Panc1 (cell line): ENCODE data around the gene USP9X. TPM values are rescaled to one million over a fixed set of nuclear protein-coding genes. Genes with fewer than 3 reads are reported as not detected.
A peak's percentile ranks its signal among the peaks of the same experiment; 100 is the strongest.

Experiments
- ATAC-seq: fragments of 200-7000 bp; cut with Tn5 transposase; 2 replicates; pipeline ENCODE4 v1.9.1; 2020; ENCODE audit warnings: mild to moderate bottlenecking, moderate library complexity
- BruUV-seq: library from RNA; stranded (reverse); fragments of 400-500 nt; replicated peaks from 2 replicates; lab custom pipeline; 2021; lab: Mats Ljungman, UMichigan
- CTCF ChIA-PET: fragments of 300-600 bp; sonication (Branson Sonifier 250); formaldehyde crosslinking; loops from one replicate; lab custom pipeline; 2022; ENCODE audit warnings: antibody characterized with exemption; lab: Charles Lee
- POLR2A ChIA-PET: fragments of 300-600 bp; sonication (Branson Sonifier 250); formaldehyde crosslinking; loops from one replicate; lab custom pipeline; 2022; ENCODE audit warnings: antibody characterized with exemption; lab: Charles Lee
- DNase-seq: peaks from one replicate; pipeline ENCODE4 v3.0.0-alpha.2; 2010; ENCODE audit warnings: low read depth, low spot score
- H3K27ac ChIP-seq: 2 replicates; pipeline ENCODE4 v1.5.1; 2011; ENCODE audit warnings: mild to moderate bottlenecking, low read length, inconsistent platforms
- H3K27me3 ChIP-seq: fragments of 200-500 bp; sonication (Bioruptor generic); 2 replicates; pipeline ENCODE4 v1.6.0; 2014; ENCODE audit warnings: low read length, inconsistent platforms; ENCODE audit not compliant: control insufficient read depth, insufficient read depth
- H3K36me3 ChIP-seq: fragments of 200-500 bp; sonication (Bioruptor generic); 2 replicates; pipeline ENCODE4 v1.5.1; 2014; ENCODE audit warnings: inconsistent platforms, mild to moderate bottlenecking, low read length, moderate library complexity; ENCODE audit not compliant: control insufficient read depth, insufficient read depth
- H3K4me1 ChIP-seq: 2 replicates; pipeline ENCODE4 v1.5.1; 2011; ENCODE audit warnings: inconsistent platforms, mild to moderate bottlenecking, low read length, moderate library complexity; ENCODE audit not compliant: control insufficient read depth, insufficient read depth
- H3K4me3 ChIP-seq, 2 experiments: 2 replicates each; pipeline ENCODE4 v1.5.1; 2011 to 2012; ENCODE audit warnings: low read depth in 2 of 2, low read length in 2 of 2, mild to moderate bottlenecking in 2 of 2, inconsistent platforms in 1 of 2, moderate library complexity in 1 of 2
- H3K9me3 ChIP-seq: fragments of 200-500 bp; sonication (Bioruptor generic); 2 replicates; pipeline ENCODE4 v1.5.1; 2014; ENCODE audit warnings: low read depth, mild to moderate bottlenecking, inconsistent platforms, low read length, moderate library complexity; ENCODE audit not compliant: control insufficient read depth, insufficient read depth
- POLR2AphosphoS5 ChIP-seq: IDR thresholded peaks from 2 replicates; pipeline ENCODE4 v1.6.1; 2012; ENCODE audit warnings: mild to moderate bottlenecking, low read depth, low read length, moderate library complexity
- SIN3A ChIP-seq: IDR thresholded peaks from 2 replicates; pipeline ENCODE4 v1.6.1; 2012; ENCODE audit warnings: low read depth, mild to moderate bottlenecking, low read length, moderate library complexity, borderline replicate concordance; ENCODE audit not compliant: insufficient read depth
- TCF7L2 ChIP-seq: IDR thresholded peaks from 2 replicates; pipeline ENCODE4 v1.6.1; 2011; ENCODE audit warnings: mild to moderate bottlenecking, low read depth, low read length, inconsistent platforms
- in situ Hi-C: cut with HindIII; loops from 2 replicates; pipeline ENCODE4 v1.10.0; 2016; ENCODE audit warnings: low sequenced_read_pairs, low pct_unique_long_range_greater_than_20kb
- intact Hi-C: fragments of 100-400 bp; cut with micrococcal nuclease; formaldehyde crosslinking; loops from one replicate; pipeline ENCODE4 v1.10.0; 2022; ENCODE audit not compliant: unreplicated experiment
- total RNA-seq: library from RNA; stranded (reverse); gene quantifications from one replicate; pipeline ENCODE4 v1.2.1, GENCODE V29; 2021; ENCODE audit not compliant: unreplicated experiment
- TF ChIP-seq, protein P1 (sequence below): fragments of 450-650 bp; IDR thresholded peaks from 2 replicates; pipeline ENCODE4 v1.5.1; 2017; ENCODE audit warnings: mild to moderate bottlenecking
- TF ChIP-seq, protein P2 (sequence below), 2 experiments: IDR thresholded peaks; 2 replicates each; pipeline ENCODE4 v1.6.1; 2011 to 2012; ENCODE audit warnings: low read depth in 2 of 2, control low read depth in 1 of 2, low read length in 1 of 2, mild to moderate bottlenecking in 1 of 2, moderate library complexity in 1 of 2; ENCODE audit not compliant: insufficient read depth in 1 of 2

Gene USP9X
- total RNA-seq, 1 experiment from 2014 or later: 44.4 TPM

DNA sequence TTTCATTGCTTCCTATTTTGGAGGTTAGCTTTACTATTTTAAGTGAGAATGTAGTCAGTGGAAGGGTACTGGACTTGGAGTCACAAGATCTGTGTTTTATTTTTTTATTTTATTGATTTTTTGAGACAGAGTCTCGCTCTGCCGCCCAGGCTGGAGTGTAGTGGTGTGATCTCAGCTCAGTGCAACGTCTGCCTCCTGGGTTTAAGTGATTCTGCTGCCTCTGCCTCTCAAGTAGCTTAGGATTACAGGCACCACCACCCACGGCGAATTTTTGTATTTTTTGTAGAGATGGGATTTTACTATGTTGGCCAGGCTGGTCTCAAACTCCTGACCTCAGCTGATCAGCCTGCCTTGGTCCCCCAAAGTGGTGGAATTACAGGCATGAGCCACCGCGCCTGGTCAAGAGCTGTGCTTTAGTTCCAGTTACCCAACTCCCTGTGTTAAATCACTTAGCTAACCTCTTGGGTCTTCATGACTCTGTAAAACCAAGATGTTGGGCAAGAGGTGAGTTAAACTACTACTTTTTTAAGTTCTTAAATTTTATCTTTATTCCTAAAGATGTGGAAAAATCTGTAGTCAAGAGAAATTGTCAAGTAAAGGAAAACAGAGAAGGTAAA is 11.2 kb downstream of the USP9X start:
- no peak for TF ChIP-seq TCF7L2
- TF ChIP-seq, protein P1, sequence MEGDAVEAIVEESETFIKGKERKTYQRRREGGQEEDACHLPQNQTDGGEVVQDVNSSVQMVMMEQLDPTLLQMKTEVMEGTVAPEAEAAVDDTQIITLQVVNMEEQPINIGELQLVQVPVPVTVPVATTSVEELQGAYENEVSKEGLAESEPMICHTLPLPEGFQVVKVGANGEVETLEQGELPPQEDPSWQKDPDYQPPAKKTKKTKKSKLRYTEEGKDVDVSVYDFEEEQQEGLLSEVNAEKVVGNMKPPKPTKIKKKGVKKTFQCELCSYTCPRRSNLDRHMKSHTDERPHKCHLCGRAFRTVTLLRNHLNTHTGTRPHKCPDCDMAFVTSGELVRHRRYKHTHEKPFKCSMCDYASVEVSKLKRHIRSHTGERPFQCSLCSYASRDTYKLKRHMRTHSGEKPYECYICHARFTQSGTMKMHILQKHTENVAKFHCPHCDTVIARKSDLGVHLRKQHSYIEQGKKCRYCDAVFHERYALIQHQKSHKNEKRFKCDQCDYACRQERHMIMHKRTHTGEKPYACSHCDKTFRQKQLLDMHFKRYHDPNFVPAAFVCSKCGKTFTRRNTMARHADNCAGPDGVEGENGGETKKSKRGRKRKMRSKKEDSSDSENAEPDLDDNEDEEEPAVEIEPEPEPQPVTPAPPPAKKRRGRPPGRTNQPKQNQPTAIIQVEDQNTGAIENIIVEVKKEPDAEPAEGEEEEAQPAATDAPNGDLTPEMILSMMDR: no peak
- TF ChIP-seq SIN3A: no peak
- no peak for TF ChIP-seq POLR2AphosphoS5
- TF ChIP-seq, protein P2, sequence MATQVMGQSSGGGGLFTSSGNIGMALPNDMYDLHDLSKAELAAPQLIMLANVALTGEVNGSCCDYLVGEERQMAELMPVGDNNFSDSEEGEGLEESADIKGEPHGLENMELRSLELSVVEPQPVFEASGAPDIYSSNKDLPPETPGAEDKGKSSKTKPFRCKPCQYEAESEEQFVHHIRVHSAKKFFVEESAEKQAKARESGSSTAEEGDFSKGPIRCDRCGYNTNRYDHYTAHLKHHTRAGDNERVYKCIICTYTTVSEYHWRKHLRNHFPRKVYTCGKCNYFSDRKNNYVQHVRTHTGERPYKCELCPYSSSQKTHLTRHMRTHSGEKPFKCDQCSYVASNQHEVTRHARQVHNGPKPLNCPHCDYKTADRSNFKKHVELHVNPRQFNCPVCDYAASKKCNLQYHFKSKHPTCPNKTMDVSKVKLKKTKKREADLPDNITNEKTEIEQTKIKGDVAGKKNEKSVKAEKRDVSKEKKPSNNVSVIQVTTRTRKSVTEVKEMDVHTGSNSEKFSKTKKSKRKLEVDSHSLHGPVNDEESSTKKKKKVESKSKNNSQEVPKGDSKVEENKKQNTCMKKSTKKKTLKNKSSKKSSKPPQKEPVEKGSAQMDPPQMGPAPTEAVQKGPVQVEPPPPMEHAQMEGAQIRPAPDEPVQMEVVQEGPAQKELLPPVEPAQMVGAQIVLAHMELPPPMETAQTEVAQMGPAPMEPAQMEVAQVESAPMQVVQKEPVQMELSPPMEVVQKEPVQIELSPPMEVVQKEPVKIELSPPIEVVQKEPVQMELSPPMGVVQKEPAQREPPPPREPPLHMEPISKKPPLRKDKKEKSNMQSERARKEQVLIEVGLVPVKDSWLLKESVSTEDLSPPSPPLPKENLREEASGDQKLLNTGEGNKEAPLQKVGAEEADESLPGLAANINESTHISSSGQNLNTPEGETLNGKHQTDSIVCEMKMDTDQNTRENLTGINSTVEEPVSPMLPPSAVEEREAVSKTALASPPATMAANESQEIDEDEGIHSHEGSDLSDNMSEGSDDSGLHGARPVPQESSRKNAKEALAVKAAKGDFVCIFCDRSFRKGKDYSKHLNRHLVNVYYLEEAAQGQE (IDR thresholded peaks at IDR 0.05; ENCODE audit: insufficient read depth in 1 of 2, low read depth in 2 of 2, low read length in 1 of 2): no peak
- intact Hi-C loops: loop anchor here (10.0 kb wide), 1 partner anchor 442 kb away; no protein-coding TSS in a partner anchor

DNA sequence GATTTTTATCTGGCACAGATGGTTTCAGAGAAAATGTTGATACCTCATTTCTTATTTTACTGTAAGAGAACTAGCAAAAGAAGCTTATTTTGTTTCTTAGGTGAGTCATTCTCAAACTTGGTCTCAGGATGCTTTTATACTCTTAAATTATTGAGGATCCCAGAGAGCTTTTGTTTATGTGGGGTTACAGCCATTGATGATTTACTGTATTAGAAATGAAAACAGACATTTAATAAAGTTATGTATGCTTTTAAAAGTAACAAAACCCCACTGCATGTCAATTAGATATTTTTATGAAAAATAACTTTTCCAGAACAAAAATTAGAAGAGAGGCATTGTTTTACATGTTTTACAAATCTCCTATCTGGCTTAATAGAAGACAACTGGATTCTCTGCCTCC is 12.1 kb downstream of the USP9X start:
- TF ChIP-seq, protein P2 (IDR thresholded peaks at IDR 0.05; ENCODE audit: insufficient read depth in 1 of 2, low read depth in 2 of 2, low read length in 1 of 2): no peak
- TF ChIP-seq SIN3A: no peak
- TF ChIP-seq, protein P1: no peak
- TF ChIP-seq TCF7L2: no peak
- TF ChIP-seq POLR2AphosphoS5: no peak

More for the DNA sequence above, 11.2 kb downstream of the USP9X start:
- BruUV-seq: no TSS peak
- in situ Hi-C loops: no loop called here
- Histone ChIP-seq H3K36me3 (no peaks in the 10 kb centered on the region; the same call in 1 of the 2 replicates), H3K4me3 (no peak overlapping the region), H3K9me3 (no peaks in the 10 kb centered on the region), H3K27ac (no peak overlapping the region), H3K27me3 (no peaks in the 10 kb centered on the region), H3K4me1 (peaks cover 13% of the 10 kb centered on the region)
- ChIA-PET CTCF (no interaction called here), POLR2A (no interaction called here)
- ATAC-seq (no peak), DNase-seq (no peak)

More for the DNA sequence above, 12.1 kb downstream of the USP9X start:
- Histone ChIP-seq H3K4me3 (no peak overlapping the region), H3K9me3 (no peaks in the 10 kb centered on the region), H3K27me3 (no peaks in the 10 kb centered on the region), H3K36me3 (no peaks in the 10 kb centered on the region; the same call in 1 of the 2 replicates), H3K27ac (no peak overlapping the region), H3K4me1 (peaks cover 13% of the 10 kb centered on the region)
- DNase-seq (no peak), ATAC-seq (no peak)
- in situ Hi-C loops: no loop called here
- POLR2A ChIA-PET: no interaction called here
- CTCF ChIA-PET: no interaction called here
- intact Hi-C loops: loop anchor here (10.0 kb wide), 1 partner anchor 443 kb away; no protein-coding TSS in a partner anchor
- TSS peak; percentile 1 for BruUV-seq
